K562 (cell line): ENCODE data around the gene LTN1. TPM values are rescaled to one million over a fixed set of nuclear protein-coding genes. Genes with fewer than 3 reads are reported as not detected.

Experiments used
- CHD4 ChIP-seq: fragments of 200-600 bp; sonication (generic); IDR thresholded peaks from 3 replicates; pipeline ENCODE4 v1.6.1; 2012; ENCODE audit warnings: low read depth, mild to moderate bottlenecking, mixed read lengths, low read length, inconsistent platforms; ENCODE audit not compliant: insufficient read depth, insufficient replicate concordance, poor library complexity, severe bottlenecking
- DIDO1 ChIP-seq: fragments of 450-650 bp; IDR thresholded peaks from 2 replicates; pipeline ENCODE4 v1.6.1; 2016; ENCODE audit warnings: low read depth, missing biosample characterization, missing genetic modification characterization
- FUS ChIP-seq: fragments of 200-400 bp; formaldehyde crosslinking; optimal IDR thresholded peaks from 2 replicates; pipeline ENCODE3; 2017; ENCODE audit warnings: low read depth, low read length
- IRF1 ChIP-seq: sonication (generic); formaldehyde crosslinking; IDR thresholded peaks from 2 replicates; pipeline ENCODE4 v1.8.0; 2022; ENCODE audit warnings: missing genetic modification reagents, mild to moderate bottlenecking, borderline replicate concordance
- IRF9 ChIP-seq: fragments of 450-650 bp; IDR thresholded peaks from 2 replicates; pipeline ENCODE4 v1.6.1; 2016; ENCODE audit warnings: missing biosample characterization, missing genetic modification characterization
- KDM4B ChIP-seq, 2 experiments: fragments of 450-650 bp in 1 of 2; sonication (generic) in 1 of 2; IDR thresholded peaks; 2 replicates each; pipeline ENCODE4 v1.6.1; 2016 to 2017; ENCODE audit warnings: borderline replicate concordance in 2 of 2, antibody characterized with exemption in 1 of 2, low read depth in 1 of 2, mild to moderate bottlenecking in 1 of 2
- KLF13 ChIP-seq: fragments of 450-650 bp; IDR thresholded peaks from 2 replicates; pipeline ENCODE4 v1.6.1; 2016; ENCODE audit warnings: missing genetic modification characterization, low read depth, mild to moderate bottlenecking, missing compliant biosample characterization, moderate library complexity, borderline replicate concordance
- KLF16 ChIP-seq: IDR thresholded peaks from 2 replicates; pipeline ENCODE4 v1.6.1; 2016; ENCODE audit warnings: antibody characterized with exemption
- LARP7 ChIP-seq: fragments of 450-650 bp; IDR thresholded peaks from 2 replicates; pipeline ENCODE4 v1.6.1; 2016
- MBD2 ChIP-seq: sonication (generic); IDR thresholded peaks from 2 replicates; pipeline ENCODE4 v1.6.1; 2016; ENCODE audit warnings: low read depth, borderline replicate concordance
- NR1H2 ChIP-seq: sonication (generic); formaldehyde crosslinking; IDR thresholded peaks from 2 replicates; pipeline ENCODE4 v1.4.0; 2020; ENCODE audit warnings: mild to moderate bottlenecking, missing genetic modification reagents
- POLR2B ChIP-seq: fragments of 450-650 bp; IDR thresholded peaks from 2 replicates; pipeline ENCODE4 v1.6.1; 2018; ENCODE audit warnings: low read depth; ENCODE audit not compliant: partially characterized antibody
- SFPQ ChIP-seq: fragments of 200-400 bp; formaldehyde crosslinking; IDR thresholded peaks from 2 replicates; pipeline ENCODE4 v1.6.1; 2017; ENCODE audit warnings: mild to moderate bottlenecking, low read depth, low read length, moderate library complexity
- SRSF1 ChIP-seq: fragments of 200-400 bp; formaldehyde crosslinking; IDR thresholded peaks from 2 replicates; pipeline ENCODE4 v1.6.1; 2017; ENCODE audit warnings: mild to moderate bottlenecking, low read depth, low read length, moderate library complexity
- TFAP4 ChIP-seq: sonication (generic); formaldehyde crosslinking; IDR thresholded peaks from 2 replicates; pipeline ENCODE4 v1.8.0; 2022; ENCODE audit warnings: missing genetic modification reagents, mild to moderate bottlenecking, moderate library complexity, borderline replicate concordance
- ZFP30 ChIP-seq: fragments of 250-450 bp; sonication (Bioruptor Pico); IDR thresholded peaks from 2 replicates; pipeline ENCODE4 v1.8.0; 2022; ENCODE audit warnings: moderate library complexity, mild to moderate bottlenecking, inconsistent platforms, borderline replicate concordance
- ZKSCAN8 ChIP-seq: fragments of 200-800 bp; sonication (Bioruptor generic); IDR thresholded peaks from 2 replicates; pipeline ENCODE4 v1.6.1; 2016; ENCODE audit warnings: missing genetic modification characterization, missing compliant biosample characterization
- ZNF124 ChIP-seq: sonication (generic); formaldehyde crosslinking; IDR thresholded peaks from 2 replicates; pipeline ENCODE4 v1.8.1; 2022; ENCODE audit warnings: missing genetic modification reagents
- ZNF23 ChIP-seq: fragments of 250-450 bp; sonication (Bioruptor Pico); IDR thresholded peaks from 2 replicates; pipeline ENCODE4 v1.4.0; 2020; ENCODE audit warnings: mild to moderate bottlenecking
- ZNF253 ChIP-seq: fragments of 250-450 bp; sonication (Bioruptor Pico); conservative IDR thresholded peaks from 2 replicates; pipeline ENCODE4 v1.6.1; 2021; ENCODE audit warnings: mild to moderate bottlenecking
- ZNF445 ChIP-seq: fragments of 250-450 bp; sonication (Bioruptor Pico); IDR thresholded peaks from 2 replicates; pipeline ENCODE4 v1.4.0; 2020; ENCODE audit warnings: low read depth, mild to moderate bottlenecking, moderate library complexity
- ZNF551 ChIP-seq: fragments of 250-450 bp; sonication (Bioruptor Pico); IDR thresholded peaks from 2 replicates; pipeline ENCODE4 v1.5.0; 2021; ENCODE audit warnings: mild to moderate bottlenecking, moderate library complexity
- ZNF699 ChIP-seq: fragments of 250-450 bp; sonication (Bioruptor Pico); IDR thresholded peaks from 2 replicates; pipeline ENCODE4 v1.8.0; 2021; ENCODE audit warnings: mild to moderate bottlenecking, moderate library complexity; ENCODE audit not compliant: insufficient replicate concordance
- polyA plus RNA-seq, 8 experiments: library from polyadenylated mRNA; depleted of rRNA in 4 of 8; stranded (reverse) in 5 of 8; unstranded in 3 of 8; fragments of >200 nt; fragmentation: Nextera tagmentation in 2 of 8; fragmentation: Illumina TruSeq in 1 of 8; extraction: Ambion mirVana in 2 of 8; extraction: Trizol in 1 of 8; gene quantifications; 2 replicates each; pipeline versions ENCODE4 v1.2.1 to v1.2.3, GENCODE V29; 2011 to 2014; ENCODE audit warnings: inconsistent platforms in 1 of 8, missing spikeins in 1 of 8
- total RNA-seq, 7 experiments: library from RNA; depleted of rRNA in 6 of 7; stranded (reverse); fragments of >200 nt in 6 of 7; fragmentation: Illumina TruSeq in 2 of 7; extraction: Trizol in 2 of 7; gene quantifications; 2 replicates each; pipeline versions ENCODE4 v1.2.1 to v1.2.3, GENCODE V29; 2011 to 2021; ENCODE audit warnings: low replicate concordance in 1 of 7

LTN1 gene
- total and polyA plus RNA-seq, 9 of the 15 experiments (the other 6 are each of a cell fraction or from before 2014, with no cell fraction given): 15.7 to 49.6 (median 28.7) TPM

- TF ChIP-seq SFPQ (no peak), IRF9 (tag) (no peak), DIDO1 (tag) (no peak), FUS (no peak), TFAP4 (CRISPR knock-in tag) (peak; percentile 91), ZKSCAN8 (CRISPR knock-in tag) (0 out of 2 replicates have a peak, but pooled peaks have one; percentile 6), LARP7 (no peak), ZNF124 (CRISPR knock-in tag) (no peak), ZNF445 (no peak), MBD2 (peak; percentile 83), KDM4B (IDR thresholded peaks at IDR 0.05; ENCODE audit: borderline replicate concordance in 2 of 2, low read depth in 1 of 2) (no peak; a peak in 1 of 4 replicates), NR1H2 (no peak), ZFP30 (no peak), IRF1 (0 out of 2 replicates have a peak, but pooled peaks have one; percentile 55), SRSF1 (no peak), POLR2B (peak; percentile 100), ZNF551 (CRISPR knock-in tag) (no peak), KLF13 (tag) (peak; percentile 84; the same call in 1 of the 2 replicates), ZNF253 (CRISPR knock-in tag) (no peak), ZNF23 (no peak; the same call in 1 of the 2 replicates), ZNF699 (CRISPR knock-in tag) (no peak), CHD4 (no peak), KLF16 (0 out of 2 replicates have a peak, but pooled peaks have one; percentile 38)
These were observed 107.5 kb downstream of the LTN1 start (continued) for GRCh38 chr21:28884976-28885852.
